HepG2 (cell line): Measurements from ENCODE around the gene STOML1. TPM values are rescaled to one million over a fixed set of nuclear protein-coding genes. Genes with fewer than 3 reads are reported as not detected.

Experiments used
- ATAC-seq: fragments of 200-7000 bp; cut with Tn5 transposase; 3 replicates; pipeline ENCODE4 v1.9.1; 2020; ENCODE audit warnings: mild to moderate bottlenecking, moderate library complexity
- BruUV-seq: library from RNA; stranded (reverse); fragments of 400-500 nt; replicated peaks from 2 replicates; lab custom pipeline; 2021; lab: Mats Ljungman, UMichigan
- CTCF ChIA-PET: fragments of 300-600 bp; formaldehyde crosslinking; extraction: SDS; loops from one replicate; lab custom pipeline; 2021; ENCODE audit warnings: low total read pairs, inconsistent platforms, low intra/inter-chr PET ratio; lab: Yijun Ruan, JAX
- POLR2A ChIA-PET: fragments of 350-600 bp; sonication (Branson Sonifier 250); formaldehyde crosslinking; loops from one replicate; lab custom pipeline; 2020; ENCODE audit warnings: antibody characterized with exemption, inconsistent platforms; lab: Yijun Ruan, JAX
- DNase-seq: peaks from one replicate; pipeline ENCODE4 v3.0.0-alpha.2; 2015; ENCODE audit warnings: low spot score
- FAIRE-seq: peaks from 3 replicates; lab custom pipeline; 2011; peaks lifted over from hg19 to GRCh38; lab: Jason Lieb, UNC
- H2AFZ ChIP-seq: one replicate; pipeline ENCODE4 v1.6.1; 2011; ENCODE audit warnings: low read length, inconsistent platforms
- H3K27ac ChIP-seq: fragments of 300-600 bp; 3 replicates; pipeline ENCODE4 v1.8.0; 2011; ENCODE audit warnings: mixed run types, mild to moderate bottlenecking, mixed read lengths, low read length, inconsistent platforms; ENCODE audit not compliant: insufficient read depth; ENCODE audit errors: extremely low read length
- H3K27me3 ChIP-seq, 2 experiments: fragments of 200-600 bp in 1 of 2; 2 replicates in 1 of 2; 3 replicates in 1 of 2; pipeline versions ENCODE4 v1.6.0 to v1.8.0; 2011; ENCODE audit warnings: low read length in 2 of 2, mild to moderate bottlenecking in 2 of 2, moderate library complexity in 2 of 2, inconsistent platforms in 1 of 2; ENCODE audit not compliant: insufficient read depth in 2 of 2, control insufficient read depth in 1 of 2
- H3K36me3 ChIP-seq, 2 experiments: fragments of 200-600 bp in 1 of 2; replicated peaks in 1 of 2; 2 replicates in 1 of 2; 3 replicates in 1 of 2; pipeline versions ENCODE4 v1.5.1 to v1.8.0; 2011; ENCODE audit warnings: low read length in 2 of 2, inconsistent platforms in 1 of 2; ENCODE audit not compliant: insufficient read depth in 2 of 2, control insufficient read depth in 1 of 2
- H3K4me1 ChIP-seq: 2 replicates; pipeline ENCODE4 v1.5.1; 2012; ENCODE audit warnings: low read length, inconsistent platforms; ENCODE audit not compliant: insufficient read depth
- H3K4me2 ChIP-seq: 2 replicates; pipeline ENCODE4 v1.6.0; 2011; ENCODE audit warnings: low read depth, low read length, inconsistent platforms
- H3K4me3 ChIP-seq, 3 experiments: fragments of 200-600 bp in 1 of 3; sonication (generic), shearing (Covaris generic) in 1 of 3; replicated peaks in 1 of 3; 2 replicates each; pipeline ENCODE4 v1.5.1; 2011 to 2016; ENCODE audit warnings: low read length in 3 of 3, inconsistent platforms in 2 of 3, low read depth in 2 of 3, mild to moderate bottlenecking in 2 of 3, control low read depth in 1 of 3, mixed read lengths in 1 of 3; ENCODE audit not compliant: insufficient read depth in 1 of 3
- H3K79me2 ChIP-seq: one replicate; pipeline ENCODE4 v1.6.1; 2011; ENCODE audit warnings: low read length, inconsistent platforms; ENCODE audit not compliant: insufficient read depth
- H3K9ac ChIP-seq: 2 replicates; pipeline ENCODE4 v1.6.0; 2011; ENCODE audit warnings: mild to moderate bottlenecking, low read depth, low read length, inconsistent platforms; ENCODE audit not compliant: insufficient read depth
- H3K9me3 ChIP-seq: 2 replicates; pipeline ENCODE4 v1.5.1; 2012; ENCODE audit warnings: mild to moderate bottlenecking, low read length
- H4K20me1 ChIP-seq: 2 replicates; pipeline ENCODE4 v1.6.0; 2011; ENCODE audit warnings: inconsistent platforms, mild to moderate bottlenecking, low read length, moderate library complexity; ENCODE audit not compliant: insufficient read depth
- MTA1 ChIP-seq: sonication (generic); formaldehyde crosslinking; IDR thresholded peaks from 2 replicates; pipeline ENCODE4 v1.4.0; 2020; ENCODE audit warnings: missing genetic modification reagents, mild to moderate bottlenecking, borderline replicate concordance
- REL ChIP-seq: sonication (generic); formaldehyde crosslinking; conservative IDR thresholded peaks from 2 replicates; pipeline ENCODE4 v1.8.0; 2022; ENCODE audit warnings: mild to moderate bottlenecking, missing genetic modification reagents, moderate library complexity
- SCMH1 ChIP-seq: sonication (generic); formaldehyde crosslinking; IDR thresholded peaks from 2 replicates; pipeline ENCODE4 v1.9.0; 2021; ENCODE audit warnings: missing genetic modification reagents, mild to moderate bottlenecking, borderline replicate concordance
- SP140L ChIP-seq: sonication (generic); formaldehyde crosslinking; IDR thresholded peaks from 2 replicates; pipeline ENCODE4 v1.4.0; 2020; ENCODE audit warnings: missing genetic modification reagents, borderline replicate concordance
- TGIF2 ChIP-seq: IDR thresholded peaks from 2 replicates; pipeline ENCODE4 v1.6.1; 2016; ENCODE audit warnings: control low read depth, missing compliant biosample characterization
- ZNF446 ChIP-seq: sonication (generic); formaldehyde crosslinking; IDR thresholded peaks from 2 replicates; pipeline ENCODE4 v1.5.0; 2020; ENCODE audit warnings: mild to moderate bottlenecking, missing genetic modification reagents
- WGBS: methylation state at CpG from one replicate; pipeline ENCODE4 v1.1.6; 2017; ENCODE audit warnings: low lambda C conversion rate; 5-methylcytosine and 5-hydroxymethylcytosine counted together
- in situ Hi-C: cut with HindIII; loops from 2 replicates; pipeline ENCODE4 v1.10.0; 2017; ENCODE audit warnings: low pct_unique_long_range_greater_than_20kb; ENCODE audit not compliant: extremely low pct_ligation_motif_present
- intact Hi-C: fragments of 100-400 bp; cut with micrococcal nuclease; formaldehyde crosslinking; loops from one replicate; pipeline ENCODE4 v1.10.0; 2022; ENCODE audit not compliant: unreplicated experiment
- polyA plus RNA-seq, 8 experiments: library from polyadenylated mRNA; depleted of rRNA in 3 of 8; stranded (reverse) in 7 of 8; unstranded in 1 of 8; fragments of >200 nt; fragmentation: Illumina TruSeq in 4 of 8; extraction: Trizol in 4 of 8; gene quantifications; 2 replicates each; pipeline versions ENCODE4 v1.2.1 to v1.2.3, GENCODE V29; 2011 to 2016; ENCODE audit warnings: low read depth in 4 of 8, missing spikeins in 1 of 8, mixed read lengths in 1 of 8; ENCODE audit not compliant: insufficient read depth in 1 of 8
- total RNA-seq, 5 experiments: library from RNA; depleted of rRNA; stranded (reverse); fragments of >200 nt; fragmentation: Illumina TruSeq; extraction: Trizol; gene quantifications; 2 replicates each; pipeline ENCODE4 v1.2.3, GENCODE V29; 2016; ENCODE audit warnings: low read depth in 1 of 5
- TF ChIP-seq, protein P1 (sequence below): sonication (generic); formaldehyde crosslinking; IDR thresholded peaks from 2 replicates; pipeline ENCODE4 v1.4.0; 2020; ENCODE audit warnings: missing genetic modification reagents
- TF ChIP-seq, protein P2 (sequence below): sonication (generic); formaldehyde crosslinking; IDR thresholded peaks from 2 replicates; pipeline ENCODE4 v1.4.0; 2020; ENCODE audit warnings: missing genetic modification reagents

STOML1 gene
- total and polyA plus RNA-seq, 2 of the 13 experiments (the other 11 are each of a cell fraction or from before 2014, with no cell fraction given) = 3.5 to 3.7 TPM

DNA sequence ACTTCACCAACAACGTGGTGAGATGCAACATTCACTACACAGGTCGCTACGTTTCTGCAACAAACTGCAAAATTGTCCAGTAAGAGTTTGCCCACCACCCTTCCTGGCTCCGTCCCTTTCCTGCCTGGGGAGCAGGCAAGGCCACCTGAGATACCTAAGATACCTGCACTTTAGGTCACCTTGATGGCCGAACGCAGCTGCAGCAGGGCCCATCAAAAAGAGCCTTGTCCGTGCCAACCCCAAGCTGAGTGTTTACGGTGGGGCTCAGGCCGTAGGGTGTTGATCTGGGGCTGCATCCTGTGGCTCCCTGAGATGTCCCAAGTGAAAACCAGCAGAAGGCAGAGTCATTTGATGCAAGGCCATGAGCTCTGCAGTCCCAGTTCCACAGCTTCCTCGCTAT, 42.6 kb downstream of the STOML1 start:
- ATAC-seq (no peak), FAIRE-seq (no peak), DNase-seq (no peak)
- Histone ChIP-seq H3K4me2 (no peak overlapping the region), H3K36me3 (no peaks in the 10 kb centered on the region), H3K4me3 (no peak overlapping the region), H2AFZ (no peak overlapping the region), H4K20me1 (no peaks in the 10 kb centered on the region), H3K9me3 (no peaks in the 10 kb centered on the region), H3K9ac (no peak overlapping the region), H3K27me3 (peaks cover 2 to 22% of the 10 kb centered on the region in 2 experiments; a peak in 4 of 5 replicates), H3K4me1 (peaks cover 9% of the 10 kb centered on the region), H3K79me2 (no peaks in the 10 kb centered on the region), H3K27ac (no peak overlapping the region)
- BruUV-seq = no TSS peak
- no peak for TF ChIP-seq SP140L (CRISPR knock-in tag)
- TF ChIP-seq REL (CRISPR knock-in tag) = no peak
- no peak for TF ChIP-seq TGIF2
- no peak for TF ChIP-seq ZNF446 (CRISPR knock-in tag)
- no peak for TF ChIP-seq SCMH1
- TF ChIP-seq, protein P1, sequence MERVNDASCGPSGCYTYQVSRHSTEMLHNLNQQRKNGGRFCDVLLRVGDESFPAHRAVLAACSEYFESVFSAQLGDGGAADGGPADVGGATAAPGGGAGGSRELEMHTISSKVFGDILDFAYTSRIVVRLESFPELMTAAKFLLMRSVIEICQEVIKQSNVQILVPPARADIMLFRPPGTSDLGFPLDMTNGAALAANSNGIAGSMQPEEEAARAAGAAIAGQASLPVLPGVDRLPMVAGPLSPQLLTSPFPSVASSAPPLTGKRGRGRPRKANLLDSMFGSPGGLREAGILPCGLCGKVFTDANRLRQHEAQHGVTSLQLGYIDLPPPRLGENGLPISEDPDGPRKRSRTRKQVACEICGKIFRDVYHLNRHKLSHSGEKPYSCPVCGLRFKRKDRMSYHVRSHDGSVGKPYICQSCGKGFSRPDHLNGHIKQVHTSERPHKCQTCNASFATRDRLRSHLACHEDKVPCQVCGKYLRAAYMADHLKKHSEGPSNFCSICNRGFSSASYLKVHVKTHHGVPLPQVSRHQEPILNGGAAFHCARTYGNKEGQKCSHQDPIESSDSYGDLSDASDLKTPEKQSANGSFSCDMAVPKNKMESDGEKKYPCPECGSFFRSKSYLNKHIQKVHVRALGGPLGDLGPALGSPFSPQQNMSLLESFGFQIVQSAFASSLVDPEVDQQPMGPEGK = no peak
- TF ChIP-seq MTA1 (CRISPR knock-in tag) = no peak
- TF ChIP-seq, protein P2, sequence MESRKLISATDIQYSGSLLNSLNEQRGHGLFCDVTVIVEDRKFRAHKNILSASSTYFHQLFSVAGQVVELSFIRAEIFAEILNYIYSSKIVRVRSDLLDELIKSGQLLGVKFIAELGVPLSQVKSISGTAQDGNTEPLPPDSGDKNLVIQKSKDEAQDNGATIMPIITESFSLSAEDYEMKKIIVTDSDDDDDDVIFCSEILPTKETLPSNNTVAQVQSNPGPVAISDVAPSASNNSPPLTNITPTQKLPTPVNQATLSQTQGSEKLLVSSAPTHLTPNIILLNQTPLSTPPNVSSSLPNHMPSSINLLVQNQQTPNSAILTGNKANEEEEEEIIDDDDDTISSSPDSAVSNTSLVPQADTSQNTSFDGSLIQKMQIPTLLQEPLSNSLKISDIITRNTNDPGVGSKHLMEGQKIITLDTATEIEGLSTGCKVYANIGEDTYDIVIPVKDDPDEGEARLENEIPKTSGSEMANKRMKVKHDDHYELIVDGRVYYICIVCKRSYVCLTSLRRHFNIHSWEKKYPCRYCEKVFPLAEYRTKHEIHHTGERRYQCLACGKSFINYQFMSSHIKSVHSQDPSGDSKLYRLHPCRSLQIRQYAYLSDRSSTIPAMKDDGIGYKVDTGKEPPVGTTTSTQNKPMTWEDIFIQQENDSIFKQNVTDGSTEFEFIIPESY = no peak
- in situ Hi-C loops = no loop called here
- intact Hi-C loops = no loop called here
- ChIA-PET CTCF (no interaction called here), POLR2A (no interaction called here)
- WGBS = 12% methylated on average over 8 of the region's 10 CpGs
